Endodermal cell (in vitro differentiated cells): Measurements from ENCODE around the gene FAM81A. TPM values are rescaled to one million over a fixed set of nuclear protein-coding genes. Genes with fewer than 3 reads are reported as not detected.
"Not testable (repeated sequence)": the region's sequence is repeated elsewhere in the genome, so short reads cannot be mapped to it uniquely, and the experiment has no call there.

Experiments used
- DNase-seq: peaks from one replicate; pipeline ENCODE4 v3.0.0-alpha.2; 2017
- H3K27ac ChIP-seq: 2 replicates; pipeline ENCODE4 v1.5.1; 2013; ENCODE audit warnings: mild to moderate bottlenecking, low read depth, low read length, moderate library complexity
- H3K27me3 ChIP-seq: 2 replicates; pipeline ENCODE4 v1.6.1; 2013; ENCODE audit warnings: mild to moderate bottlenecking, low read length, moderate library complexity; ENCODE audit not compliant: insufficient read depth, control insufficient read depth, poor library complexity, severe bottlenecking
- H3K36me3 ChIP-seq: 2 replicates; pipeline ENCODE4 v1.7.0; 2013; ENCODE audit warnings: mild to moderate bottlenecking, low read length, moderate library complexity; ENCODE audit not compliant: control insufficient read depth, insufficient read depth
- H3K4me1 ChIP-seq: one replicate; pipeline ENCODE4 v1.7.0; 2013; ENCODE audit warnings: low read length; ENCODE audit not compliant: control insufficient read depth, insufficient read depth
- H3K4me3 ChIP-seq: 2 replicates; pipeline ENCODE4 v1.5.1; 2013; ENCODE audit warnings: mild to moderate bottlenecking, low read length, moderate library complexity
- H3K9ac ChIP-seq: 2 replicates; pipeline ENCODE4 v1.6.1; 2013; ENCODE audit warnings: mild to moderate bottlenecking, low read length, moderate library complexity; ENCODE audit not compliant: poor library complexity, severe bottlenecking; ENCODE audit errors: extremely low read depth
- H3K9me3 ChIP-seq: 2 replicates; pipeline ENCODE4 v1.6.1; 2013; ENCODE audit warnings: mild to moderate bottlenecking, low read length, moderate library complexity; ENCODE audit not compliant: control insufficient read depth
- H3K27ac Mint-ChIP-seq: 2 replicates; pipeline ENCODE4 v1.8.0; 2020; ENCODE audit warnings: mixed read lengths
- H3K27me3 Mint-ChIP-seq: 2 replicates; pipeline ENCODE4 v1.8.0; 2021; ENCODE audit warnings: mild to moderate bottlenecking, mixed read lengths; ENCODE audit not compliant: insufficient read depth
- H3K36me3 Mint-ChIP-seq: 2 replicates; pipeline ENCODE4 v1.8.0; 2020; ENCODE audit warnings: low read depth, mixed read lengths
- H3K4me1 Mint-ChIP-seq: 2 replicates; pipeline ENCODE4 v1.8.0; 2020; ENCODE audit warnings: mixed read lengths
- H3K4me3 Mint-ChIP-seq: 2 replicates; pipeline ENCODE4 v1.8.0; 2020; ENCODE audit warnings: mild to moderate bottlenecking, moderate library complexity, mixed read lengths
- H3K9me3 Mint-ChIP-seq: 2 replicates; pipeline ENCODE4 v1.8.0; 2020; ENCODE audit warnings: mild to moderate bottlenecking, mixed read lengths
- WGBS, 2 experiments: methylation state at CpG; one replicate each; pipeline versions ENCODE4 v1.1.5 to v1.1.7; 2013; ENCODE audit warnings: missing lambda C conversion rate in 2 of 2, mixed read lengths in 1 of 2; ENCODE audit not compliant: insufficient coverage in 1 of 2, insufficient read length in 1 of 2; 5-methylcytosine and 5-hydroxymethylcytosine counted together
- total RNA-seq, 2 donors: library from RNA; stranded (reverse); fragmentation: NEBNext Ultra II Directional in 1 of 2; extraction: Animal tissue kit (Norgen Biotek cat#: 25700) in 1 of 2; gene quantifications; 2 replicates in 1 of 2; 3 replicates in 1 of 2; pipeline ENCODE4 v1.2.1, GENCODE V29; 2021
- TF ChIP-seq, protein P1 (sequence below): fragments of 200-600 bp; sonication (generic); conservative IDR thresholded peaks from 2 replicates; pipeline ENCODE4 v1.5.0; 2021; ENCODE audit warnings: antibody characterized with exemption, mild to moderate bottlenecking

The FAM81A gene
- total RNA-seq, 2 donors from 2014 or later = 0.35 to 0.88 TPM

DNA sequence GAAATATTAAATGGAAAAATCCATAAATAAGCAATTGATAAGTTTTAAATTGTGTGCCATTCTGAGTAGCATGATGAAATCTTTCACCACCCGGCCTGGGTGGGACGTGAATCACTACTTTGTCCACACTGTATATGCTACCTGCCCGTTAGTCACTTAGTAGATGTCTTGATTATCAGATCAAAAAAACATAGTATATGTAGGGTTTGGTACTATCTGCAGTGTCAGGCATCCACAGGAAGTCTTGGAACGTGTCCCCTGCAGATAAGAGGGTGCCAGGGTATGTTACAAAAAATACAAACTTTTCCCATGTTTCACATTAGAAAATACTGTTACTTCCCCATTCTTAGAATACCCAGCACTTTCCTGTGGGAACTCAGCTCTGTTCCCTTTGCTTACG lies 35.2 kb downstream of the FAM81A start:
- no peak overlapping the region for H3K4me3 Mint-ChIP-seq

DNA sequence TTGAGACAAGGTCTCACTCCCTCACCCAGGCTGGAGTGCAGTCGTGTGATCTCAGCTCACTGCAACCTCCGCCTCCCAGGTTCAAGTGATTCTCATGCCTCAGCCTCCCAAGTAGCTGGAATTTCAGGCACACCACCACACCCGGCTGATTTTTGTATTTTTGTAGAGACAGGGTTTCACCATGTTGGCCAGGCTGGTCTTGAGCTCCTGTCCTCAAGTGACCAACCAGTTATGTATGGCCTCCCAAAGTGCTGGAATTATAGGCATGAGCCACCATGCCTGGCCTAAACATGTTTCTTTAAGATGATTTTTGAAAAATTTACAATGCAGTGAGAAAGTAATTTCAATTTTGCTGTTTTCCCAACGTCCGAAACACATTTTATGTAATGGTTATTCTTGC lies 37.2 kb downstream of the FAM81A start:
- not testable (repeated sequence) for H3K36me3 ChIP-seq, H3K4me1 Mint-ChIP-seq, H3K27ac Mint-ChIP-seq, H3K4me1 ChIP-seq, H3K36me3 Mint-ChIP-seq, H3K9me3 ChIP-seq, H3K9me3 Mint-ChIP-seq, DNase-seq, H3K4me3 ChIP-seq, H3K27ac ChIP-seq, H3K9ac ChIP-seq, H3K27me3 Mint-ChIP-seq, H3K4me3 Mint-ChIP-seq, H3K27me3 ChIP-seq
- 86 to 88% methylated on average over 2 to 3 of the region's 5 CpGs for WGBS, 2 experiments

More for the DNA sequence above, 35.2 kb downstream of the FAM81A start:
- H3K9ac ChIP-seq = no peak overlapping the region
- no peaks in the 10 kb centered on the region for H3K4me1 Mint-ChIP-seq
- no peaks in the 10 kb centered on the region for H3K36me3 ChIP-seq
- H3K27ac Mint-ChIP-seq = no peak overlapping the region
- H3K36me3 Mint-ChIP-seq = no peaks in the 10 kb centered on the region
- H3K27ac ChIP-seq = no peak overlapping the region
- no peaks in the 10 kb centered on the region for H3K27me3 ChIP-seq
- no peak for DNase-seq
- no peaks in the 10 kb centered on the region for H3K4me1 ChIP-seq
- TF ChIP-seq, protein P1, sequence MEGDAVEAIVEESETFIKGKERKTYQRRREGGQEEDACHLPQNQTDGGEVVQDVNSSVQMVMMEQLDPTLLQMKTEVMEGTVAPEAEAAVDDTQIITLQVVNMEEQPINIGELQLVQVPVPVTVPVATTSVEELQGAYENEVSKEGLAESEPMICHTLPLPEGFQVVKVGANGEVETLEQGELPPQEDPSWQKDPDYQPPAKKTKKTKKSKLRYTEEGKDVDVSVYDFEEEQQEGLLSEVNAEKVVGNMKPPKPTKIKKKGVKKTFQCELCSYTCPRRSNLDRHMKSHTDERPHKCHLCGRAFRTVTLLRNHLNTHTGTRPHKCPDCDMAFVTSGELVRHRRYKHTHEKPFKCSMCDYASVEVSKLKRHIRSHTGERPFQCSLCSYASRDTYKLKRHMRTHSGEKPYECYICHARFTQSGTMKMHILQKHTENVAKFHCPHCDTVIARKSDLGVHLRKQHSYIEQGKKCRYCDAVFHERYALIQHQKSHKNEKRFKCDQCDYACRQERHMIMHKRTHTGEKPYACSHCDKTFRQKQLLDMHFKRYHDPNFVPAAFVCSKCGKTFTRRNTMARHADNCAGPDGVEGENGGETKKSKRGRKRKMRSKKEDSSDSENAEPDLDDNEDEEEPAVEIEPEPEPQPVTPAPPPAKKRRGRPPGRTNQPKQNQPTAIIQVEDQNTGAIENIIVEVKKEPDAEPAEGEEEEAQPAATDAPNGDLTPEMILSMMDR = no peak
- H3K27me3 Mint-ChIP-seq = no peaks in the 10 kb centered on the region
- no peaks in the 10 kb centered on the region for H3K9me3 ChIP-seq
- H3K9me3 Mint-ChIP-seq = no peaks in the 10 kb centered on the region
- H3K4me3 ChIP-seq = no peak overlapping the region
- 93% methylated on average over 5 of the region's 5 CpGs; no CpG with 5 or more reads in 1 of the 2 experiments for WGBS, 2 experiments

DNA sequence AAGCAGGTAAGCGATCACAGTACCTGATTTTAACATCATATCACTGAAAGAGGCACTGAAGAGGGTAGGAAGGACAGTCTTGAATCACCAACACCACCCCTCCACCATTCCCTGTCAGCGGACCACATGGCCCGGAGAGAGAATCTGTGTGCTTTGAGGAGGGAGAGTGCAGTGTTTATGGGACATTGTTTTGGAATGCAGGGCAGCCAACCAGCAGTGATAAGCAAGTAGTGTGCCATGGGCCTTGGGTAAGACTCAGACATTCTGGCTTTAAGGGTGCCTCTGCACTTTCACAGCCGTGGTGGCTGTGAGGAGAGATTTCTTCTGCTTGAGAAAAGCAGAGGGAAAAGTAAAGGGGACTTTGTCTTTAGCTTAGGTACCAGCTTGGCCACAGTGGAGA lies 46.4 kb downstream of the FAM81A start:
- TF ChIP-seq, protein P1 = no peak
- Histone ChIP-seq H3K4me3 (no peak overlapping the region), H3K27ac (no peak overlapping the region), H3K4me1 (no peaks in the 10 kb centered on the region), H3K27me3 (no peaks in the 10 kb centered on the region), H3K9me3 (peaks cover 2% of the 10 kb centered on the region), H3K36me3 (no peaks in the 10 kb centered on the region), H3K9ac (no peak overlapping the region)
- Mint-ChIP-seq H3K27me3 (no peaks in the 10 kb centered on the region), H3K36me3 (no peaks in the 10 kb centered on the region), H3K4me1 (no peaks in the 10 kb centered on the region), H3K27ac (no peak overlapping the region), H3K4me3 (no peak overlapping the region), H3K9me3 (peaks cover 3% of the 10 kb centered on the region)
- no peak for DNase-seq
- WGBS, 2 experiments = 91 to 100% methylated on average over 1 to 3 of the region's 4 CpGs

DNA sequence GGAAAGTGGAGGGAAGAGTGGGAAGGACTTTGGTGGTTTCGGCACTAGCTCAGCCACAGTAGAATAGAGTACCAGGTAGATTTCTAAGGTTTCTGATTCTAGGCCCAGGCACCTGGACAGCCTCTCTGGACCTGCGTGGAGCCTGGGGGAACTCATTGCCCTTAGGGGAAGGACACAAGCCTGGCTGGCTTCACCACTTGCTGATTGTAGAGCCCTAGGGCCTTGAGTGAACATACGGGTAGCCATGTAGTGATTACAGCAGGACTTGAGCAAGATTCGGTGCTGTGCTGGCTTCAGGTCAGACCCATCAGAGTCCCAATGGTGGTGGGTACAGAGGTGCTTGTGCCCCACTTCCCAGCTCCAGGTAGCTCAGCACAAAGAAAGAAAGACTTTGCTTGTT lies 47.0 kb downstream of the FAM81A start:
- Histone ChIP-seq H3K36me3 (no peaks in the 10 kb centered on the region), H3K4me1 (no peaks in the 10 kb centered on the region), H3K4me3 (no peak overlapping the region), H3K9ac (no peak overlapping the region), H3K27ac (no peak overlapping the region), H3K27me3 (no peaks in the 10 kb centered on the region), H3K9me3 (peaks cover 6% of the 10 kb centered on the region)
- Mint-ChIP-seq H3K27ac (no peak overlapping the region), H3K9me3 (peaks cover 6% of the 10 kb centered on the region), H3K36me3 (no peaks in the 10 kb centered on the region), H3K4me3 (no peak overlapping the region), H3K27me3 (no peaks in the 10 kb centered on the region), H3K4me1 (no peaks in the 10 kb centered on the region)
- 87 to 88% methylated on average over 3 to 4 of the region's 4 CpGs for WGBS, 2 experiments
- DNase-seq = no peak
- TF ChIP-seq, protein P1 = no peak

DNA sequence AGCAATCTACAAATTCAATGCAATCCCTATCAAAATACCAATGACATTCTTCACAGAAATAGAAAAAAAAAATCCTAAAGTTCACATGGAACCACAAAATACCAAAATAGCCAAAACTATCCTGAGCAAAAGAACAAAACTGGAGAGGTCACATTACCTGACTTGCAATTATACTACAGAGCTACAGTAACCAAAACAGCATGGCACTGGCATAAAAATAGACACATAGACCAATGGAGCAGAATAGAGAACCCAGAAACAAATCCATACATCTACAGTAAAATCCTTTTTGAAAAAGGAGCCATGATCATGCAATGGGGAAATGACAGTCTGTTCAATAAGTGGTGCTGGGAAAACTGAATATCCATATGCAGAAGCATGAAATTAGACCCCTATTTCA lies 51.5 kb downstream of the FAM81A start:
- not testable (repeated sequence) for H3K27ac ChIP-seq, H3K4me1 ChIP-seq, H3K9me3 Mint-ChIP-seq, H3K36me3 ChIP-seq, H3K27me3 Mint-ChIP-seq, H3K36me3 Mint-ChIP-seq, H3K9me3 ChIP-seq, H3K27me3 ChIP-seq, H3K4me3 ChIP-seq, H3K27ac Mint-ChIP-seq, H3K4me1 Mint-ChIP-seq, H3K4me3 Mint-ChIP-seq, DNase-seq, H3K9ac ChIP-seq
